A549 treated with RU486 at 1 μM for 4 hours (cell line): ENCODE results near the gene PGBD1. TPM values are rescaled to one million over a fixed set of nuclear protein-coding genes. Genes with fewer than 3 reads are reported as not detected.

Experiments
- total RNA-seq: library from RNA; stranded (reverse); fragments of 200-300 nt; extraction: Qiagen RNA extraction; gene quantifications from 5 replicates; pipeline ENCODE4 v1.2.3, GENCODE V29; 2022; ENCODE audit warnings: low read depth

The PGBD1 gene
- total RNA-seq: 4.2 to 5.6 TPM (median 4.9 TPM) in 5 replicates

GRCh38 chr6:28281288-28282064 lies at the start of gene PGBD1:
PGBD1 (plus strand) TSS chr6:28281572; CDS start chr6:28283814, 2,242 bp downstream.

GRCh38 chr6:28252009-28252975 lies 29.1 kb upstream of the PGBD1 start, which contains the start of gene ZKSCAN4:
ZKSCAN4 (minus strand) TSS chr6:28252269; CDS start chr6:28251980, 289 bp downstream.

GRCh38 chr6:28258877-28259777 lies 22.2 kb upstream of the PGBD1 start, which contains the start of gene NKAPL:
NKAPL (plus strand) TSS chr6:28259297; CDS start chr6:28259372, 75 bp downstream.

GRCh38 chr6:28266962-28267694 lies 14.2 kb upstream of the PGBD1 start, which contains the start of gene ZSCAN26:
ZSCAN26 (plus strand) TSS chr6:28267143; CDS start chr6:28271920, 4,777 bp downstream.

GRCh38 chr6:28335564-28336283 lies 54.4 kb downstream of the PGBD1 start, which contains the start of gene ZSCAN31:
ZSCAN31 (minus strand) TSS chr6:28336148; CDS start chr6:28329683, 6,465 bp downstream.

GRCh38 chr6:28349892-28350737 lies 68.7 kb downstream of the PGBD1 start, which contains the start of gene ZKSCAN3:
ZKSCAN3 (plus strand) TSS chr6:28349947; CDS start chr6:28359587, 9,640 bp downstream.

Other genes with a start within 250 kb of the PGBD1 start
- 0.96 to 1.4 TPM (median 1.1 TPM) in 5 replicates for gene ZNF165, start 201.0 kb upstream of the PGBD1 start, total RNA-seq
- gene ZSCAN16, start 157.0 kb upstream of the PGBD1 start, total RNA-seq: 4.0 to 5.2 TPM (median 4.9 TPM) in 5 replicates
- gene ZKSCAN8, start 139.7 kb upstream of the PGBD1 start, total RNA-seq: 2.5 to 5.8 TPM (median 5.6 TPM) in 5 replicates
- gene ZSCAN9, start 56.3 kb upstream of the PGBD1 start, total RNA-seq: 5.2 to 8.8 TPM (median 7.4 TPM) in 5 replicates
- gene ZKSCAN4, start 29.3 kb upstream of the PGBD1 start, total RNA-seq: 2.1 to 3.1 TPM (median 2.6 TPM) in 5 replicates
- not detected in 5 replicates for gene NKAPL, start 22.3 kb upstream of the PGBD1 start, total RNA-seq
- 4.4 to 7.3 TPM (median 5.3 TPM) in 5 replicates for gene ZSCAN26, start 14.4 kb upstream of the PGBD1 start, total RNA-seq
- 1.4 to 3.2 TPM (median 2.4 TPM) in 5 replicates for gene ZSCAN31, start 54.6 kb downstream of the PGBD1 start, total RNA-seq
- 1.3 to 1.9 TPM (median 1.6 TPM) in 5 replicates for gene ZKSCAN3, start 68.4 kb downstream of the PGBD1 start, total RNA-seq
- gene ZSCAN12, start 118.2 kb downstream of the PGBD1 start, total RNA-seq: 1.2 to 2.0 TPM (median 1.6 TPM) in 5 replicates
- not detected in 5 replicates for gene ZSCAN23, start 161.9 kb downstream of the PGBD1 start, total RNA-seq
- gene GPX6, start 234.2 kb downstream of the PGBD1 start, total RNA-seq: not detected in 5 replicates
- not detected in 5 replicates for gene GPX5, start 244.3 kb downstream of the PGBD1 start, total RNA-seq